ENCODE data around the gene SFMBT2.

- TF ChIP-seq POLR2AphosphoS5 (IDR thresholded peaks at IDR 0.05; ENCODE audit: borderline replicate concordance, low read depth, low read length): no peak
- TF ChIP-seq EZH2 (IDR thresholded peaks at IDR 0.05): no peak
These were observed 71.3 kb downstream of the SFMBT2 start for GRCh38 chr10:7339510-7339909.

Data from SK-N-MC (cell line).